GM18526 (cell line): ENCODE data around the gene STARD5.

Experiments
- POLR2A ChIP-seq: IDR thresholded peaks from 3 replicates; pipeline ENCODE4 v1.6.1; 2011; ENCODE audit not compliant: insufficient read length; ENCODE audit errors: extremely low read depth

STARD5 gene

DNA sequence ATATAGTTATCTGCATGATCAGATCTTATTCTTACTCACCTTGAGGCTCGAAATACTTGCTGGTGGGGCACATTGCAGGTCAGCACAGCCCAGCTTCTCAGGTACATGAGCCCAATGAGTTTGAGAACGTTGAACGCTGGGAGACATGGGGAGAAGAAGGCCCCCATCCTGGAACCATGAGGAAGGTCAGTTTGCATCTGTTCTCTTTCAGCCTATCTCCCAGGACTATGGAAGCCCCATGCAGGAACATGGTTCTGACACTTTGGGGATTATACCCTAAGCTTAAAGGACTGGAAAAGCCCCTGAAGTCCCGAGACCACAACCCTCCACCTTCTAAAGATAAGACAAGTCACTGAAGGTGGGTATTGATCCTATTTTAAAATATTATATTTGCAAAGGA lies 17.4 kb upstream of the STARD5 start:
- no peak for TF ChIP-seq POLR2A

DNA sequence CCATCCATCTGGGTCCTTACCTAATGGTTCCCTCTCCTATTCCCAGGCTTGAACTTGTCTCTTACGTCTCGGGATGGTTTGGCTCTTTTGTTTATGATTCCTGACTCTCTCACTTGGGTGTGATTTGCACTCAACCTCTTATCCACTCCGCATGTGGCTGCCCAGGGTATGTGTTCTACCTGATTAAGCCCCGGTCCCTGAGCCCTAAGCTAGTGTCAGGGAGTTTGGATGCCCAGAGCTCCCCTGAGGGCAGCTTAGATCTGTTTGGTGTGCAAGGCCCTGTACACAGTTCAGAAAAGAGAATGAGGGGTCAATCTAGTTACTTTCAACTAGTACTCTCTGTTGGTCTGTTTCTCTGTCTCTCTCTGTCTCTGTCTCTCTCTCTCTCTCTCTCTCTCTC lies 15.9 kb upstream of the STARD5 start:
- no peak for TF ChIP-seq POLR2A

- TF ChIP-seq POLR2A: no peak
Measured at GRCh38 chr15:81339321-81339720, 15.4 kb upstream of the STARD5 start.

GRCh38 chr15:81338170-81339007 lies 14.4 kb upstream of the STARD5 start:
- TF ChIP-seq POLR2A: no peak

DNA sequence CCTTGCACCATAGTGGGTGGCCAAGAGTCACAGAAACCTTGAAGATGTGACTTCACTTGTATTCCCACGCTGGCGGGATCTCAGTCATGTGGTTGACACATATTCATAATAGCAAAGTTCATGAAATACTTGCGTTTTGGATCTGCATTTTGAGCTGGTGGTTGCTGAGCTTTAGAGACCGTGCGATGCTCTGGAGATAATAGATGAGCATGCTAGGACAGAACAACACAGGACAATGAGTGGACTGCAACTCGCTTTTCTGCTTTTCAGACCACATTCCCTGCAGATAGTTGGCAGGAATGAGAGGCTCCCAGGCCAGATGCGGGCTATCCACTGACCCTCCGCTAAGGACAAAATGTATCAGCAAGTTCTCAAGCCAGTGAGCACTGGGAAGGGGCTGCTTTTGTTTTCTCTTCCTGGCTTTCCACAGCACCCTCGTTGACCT lies 13.8 kb upstream of the STARD5 start:
- TF ChIP-seq POLR2A: no peak

DNA sequence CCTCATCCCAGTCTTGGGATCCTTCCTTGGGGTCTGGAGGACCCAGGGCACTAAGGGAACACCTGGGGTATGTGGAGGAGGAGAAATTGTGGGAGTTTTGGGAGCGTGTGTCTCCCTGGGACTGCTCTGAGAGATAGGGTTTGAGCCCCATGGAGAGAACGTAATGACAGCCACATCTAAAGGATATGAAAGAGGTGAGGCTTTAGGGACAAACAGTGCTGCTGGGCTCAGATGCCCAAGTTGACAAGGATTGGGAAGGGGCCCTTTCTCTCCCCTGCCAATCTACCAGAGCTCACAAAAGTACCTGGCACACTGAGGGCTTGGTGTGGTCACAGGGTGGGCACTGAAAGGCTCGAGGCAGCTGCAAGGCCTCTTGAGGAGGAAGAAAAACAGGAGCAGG lies 13.3 kb upstream of the STARD5 start:
- TF ChIP-seq POLR2A: no peak

GRCh38 chr15:81336568-81336967 lies 12.6 kb upstream of the STARD5 start:
- TF ChIP-seq POLR2A: no peak

DNA sequence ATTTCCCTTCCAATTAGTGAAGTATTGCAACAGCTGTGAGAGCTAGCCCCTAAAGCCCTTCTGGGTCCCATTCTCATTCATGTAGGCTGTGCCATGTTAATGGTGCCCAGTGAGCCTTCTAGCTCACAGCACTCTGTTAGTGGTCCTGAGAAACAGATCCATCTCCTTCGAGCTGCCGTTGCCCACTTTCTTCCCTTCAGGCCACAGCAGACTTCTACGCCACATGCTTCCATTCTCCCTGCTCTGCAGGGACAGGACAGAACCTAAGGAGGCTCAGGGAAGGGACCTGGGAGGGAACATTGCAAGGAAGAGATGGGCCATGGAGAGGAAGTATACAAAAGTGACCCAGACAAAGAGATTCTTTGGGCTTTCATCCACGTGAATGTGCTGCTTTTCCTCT lies 11.7 kb upstream of the STARD5 start:
- TF ChIP-seq POLR2A: no peak

DNA sequence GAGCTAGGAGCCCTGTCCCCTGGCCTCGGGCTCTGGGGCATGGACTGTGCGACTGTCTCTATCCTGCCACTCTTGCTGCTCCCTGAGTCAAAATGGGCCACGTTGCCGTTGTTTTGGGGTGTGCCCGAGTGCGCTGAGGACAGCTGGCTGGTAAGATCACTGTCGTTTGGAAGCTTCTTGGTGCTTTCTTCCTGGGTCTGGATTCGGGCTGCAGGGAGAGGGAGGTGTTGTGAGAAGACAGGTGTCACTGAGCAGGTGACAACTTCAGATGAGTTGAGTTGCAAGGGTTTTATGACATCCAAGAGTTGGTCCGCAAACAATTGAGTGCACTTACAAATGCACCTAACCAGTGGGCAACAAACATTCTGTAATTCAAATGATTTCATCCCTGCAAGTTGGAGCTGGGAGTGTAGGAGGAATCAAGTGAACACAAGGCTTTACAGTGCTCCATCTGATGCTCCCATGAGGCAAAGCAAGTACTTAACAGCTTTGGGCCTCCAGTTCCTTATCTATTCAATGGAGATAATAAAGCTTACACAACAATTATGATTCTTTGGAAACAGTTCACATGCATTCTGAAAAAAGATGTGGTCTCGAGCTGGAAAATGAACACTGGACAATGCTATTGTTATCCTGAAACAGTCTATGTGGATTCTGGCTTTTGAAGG lies 11.0 kb upstream of the STARD5 start:
- TF ChIP-seq POLR2A: no peak

DNA sequence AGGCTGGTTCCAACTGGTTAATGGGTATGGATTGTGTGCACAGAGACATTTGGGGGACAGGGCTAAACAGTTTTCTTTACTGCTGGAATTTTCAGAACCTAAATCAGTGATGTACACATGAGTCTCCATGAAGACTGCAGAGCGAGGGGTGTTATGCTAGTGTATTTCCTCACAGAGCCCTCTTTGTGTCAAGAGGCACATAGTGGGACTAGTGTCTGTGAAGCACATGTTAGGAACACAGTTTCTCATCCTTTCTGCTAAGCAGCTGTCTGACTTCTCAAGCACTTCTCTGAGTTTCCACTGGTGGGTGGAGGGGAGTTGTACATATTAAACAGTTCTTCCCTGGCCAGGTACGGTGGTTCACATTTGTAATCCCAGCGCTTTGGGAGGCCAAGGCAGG lies 9.4 kb upstream of the STARD5 start:
- no peak for TF ChIP-seq POLR2A

DNA sequence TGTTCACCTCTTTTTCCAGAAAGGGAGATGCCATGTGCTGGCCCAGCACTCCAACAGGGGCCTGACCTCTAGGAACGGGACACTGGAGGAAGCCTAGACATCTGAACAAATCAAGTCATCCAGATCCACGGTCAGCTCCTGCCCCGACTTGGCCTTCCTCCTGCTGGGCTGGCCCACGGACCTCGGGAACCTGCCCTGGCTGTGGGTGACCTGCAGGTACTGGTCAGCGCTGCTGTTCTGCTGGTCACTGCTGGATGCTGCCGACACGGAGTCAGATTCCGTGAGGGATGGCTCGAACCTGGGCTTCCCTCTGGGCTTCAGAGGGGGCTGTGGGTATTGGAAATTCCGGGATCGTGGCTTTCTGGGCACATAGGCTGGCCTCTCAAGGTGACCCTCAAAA lies 8.4 kb upstream of the STARD5 start:
- TF ChIP-seq POLR2A: no peak

- TF ChIP-seq POLR2A: no peak
Measured at GRCh38 chr15:81331600-81331999, 7.7 kb upstream of the STARD5 start.

GRCh38 chr15:81330366-81331090 lies 6.6 kb upstream of the STARD5 start:
- no peak for TF ChIP-seq POLR2A

- TF ChIP-seq POLR2A: no peak
Measured at GRCh38 chr15:81329446-81329845, 5.5 kb upstream of the STARD5 start.

- TF ChIP-seq POLR2A: no peak
Measured at GRCh38 chr15:81327516-81327915, 3.6 kb upstream of the STARD5 start.
